CD14-positive monocyte (primary cell): Measurements from ENCODE around the gene PPP1R1A. TPM values are rescaled to one million over a fixed set of nuclear protein-coding genes. Genes with fewer than 3 reads are reported as not detected.

ENCODE experiments used
- DNase-seq, 3 donors: peaks; one replicate each; pipeline ENCODE4 v3.0.0-alpha.2; 2011 to 2022
- H2AFZ ChIP-seq: 2 replicates; pipeline ENCODE4 v1.6.0; 2012; ENCODE audit warnings: mild to moderate bottlenecking, low read depth, low read length, inconsistent platforms; ENCODE audit not compliant: insufficient read depth, poor library complexity, severe bottlenecking
- H3K27ac ChIP-seq, 2 donors: 1 replicate in 1 of 2; 2 replicates in 1 of 2; pipeline ENCODE4 v1.5.1; 2012 to 2013; ENCODE audit warnings: low read length in 2 of 2, control low read depth in 1 of 2, inconsistent platforms in 1 of 2, low read depth in 1 of 2, mild to moderate bottlenecking in 1 of 2
- H3K27me3 ChIP-seq, 2 donors: one replicate each; pipeline versions ENCODE4 v1.6.0 to v1.6.1; 2011 to 2013; ENCODE audit warnings: low read length in 2 of 2; ENCODE audit not compliant: control insufficient read depth in 2 of 2, insufficient read depth in 2 of 2
- H3K36me3 ChIP-seq, 2 donors: replicated peaks in 1 of 2; 1 replicate in 1 of 2; 2 replicates in 1 of 2; pipeline versions ENCODE4 v1.5.1 to v1.6.1; 2012 to 2013; ENCODE audit warnings: low read length in 2 of 2, control low read depth in 1 of 2, inconsistent platforms in 1 of 2, mild to moderate bottlenecking in 1 of 2; ENCODE audit not compliant: insufficient read depth in 2 of 2, control insufficient read depth in 1 of 2
- H3K4me1 ChIP-seq, 2 donors: 1 replicate in 1 of 2; 2 replicates in 1 of 2; pipeline versions ENCODE4 v1.5.1 to v1.6.1; 2012 to 2013; ENCODE audit warnings: low read length in 2 of 2, control low read depth in 1 of 2, inconsistent platforms in 1 of 2, mild to moderate bottlenecking in 1 of 2, moderate library complexity in 1 of 2; ENCODE audit not compliant: insufficient read depth in 2 of 2, control insufficient read depth in 1 of 2
- H3K4me2 ChIP-seq: replicated peaks from 2 replicates; pipeline ENCODE3; 2012; ENCODE audit warnings: low read length, moderate library complexity, mild to moderate bottlenecking; ENCODE audit not compliant: poor library complexity, severe bottlenecking; ENCODE audit errors: extremely low read depth
- H3K4me3 ChIP-seq, 3 experiments: fragments of 200-600 bp in 1 of 3; sonication (generic) in 1 of 3; replicated peaks in 1 of 3; 1 replicate in 2 of 3; 2 replicates in 1 of 3; pipeline ENCODE4 v1.5.1; 2011 to 2013; ENCODE audit warnings: low read length in 3 of 3, mild to moderate bottlenecking in 3 of 3, control low read depth in 2 of 3, low read depth in 2 of 3, inconsistent platforms in 1 of 3, moderate library complexity in 1 of 3
- H3K79me2 ChIP-seq: 2 replicates; pipeline ENCODE4 v1.6.0; 2012; ENCODE audit warnings: mild to moderate bottlenecking, control low read depth, inconsistent platforms, low read length, moderate library complexity; ENCODE audit not compliant: insufficient read depth
- H3K9ac ChIP-seq: 2 replicates; pipeline ENCODE4 v1.6.0; 2017; ENCODE audit warnings: low read length, mild to moderate bottlenecking; ENCODE audit not compliant: insufficient read depth, poor library complexity, severe bottlenecking
- H3K9me3 ChIP-seq, 2 donors: replicated peaks in 1 of 2; 1 replicate in 1 of 2; 2 replicates in 1 of 2; pipeline versions ENCODE4 v1.5.1 to v1.6.1; 2012 to 2013; ENCODE audit warnings: low read length in 2 of 2, control low read depth in 1 of 2; ENCODE audit not compliant: control insufficient read depth in 1 of 2, insufficient read depth in 1 of 2
- H4K20me1 ChIP-seq: 2 replicates; pipeline ENCODE4 v1.6.0; 2012; ENCODE audit warnings: mild to moderate bottlenecking, low read length, control low read depth, moderate library complexity; ENCODE audit not compliant: insufficient read depth
- H3K27ac Mint-ChIP-seq, 7 donors: one replicate each; pipeline ENCODE4 v1.8.0; 2020; ENCODE audit warnings: mild to moderate bottlenecking in 7 of 7, mixed read lengths in 7 of 7, moderate library complexity in 6 of 7, inconsistent platforms in 2 of 7
- H3K27me3 Mint-ChIP-seq, 3 donors: one replicate each; pipeline ENCODE4 v1.8.0; 2021 to 2022; ENCODE audit warnings: low read depth in 3 of 3, mild to moderate bottlenecking in 3 of 3, mixed read lengths in 3 of 3, moderate library complexity in 3 of 3, inconsistent platforms in 1 of 3
- H3K36me3 Mint-ChIP-seq, 2 donors: one replicate each; pipeline ENCODE4 v1.8.0; 2020; ENCODE audit warnings: mixed read lengths in 2 of 2, inconsistent platforms in 1 of 2, mild to moderate bottlenecking in 1 of 2
- H3K4me1 Mint-ChIP-seq: one replicate; pipeline ENCODE4 v1.8.0; 2020; ENCODE audit warnings: mild to moderate bottlenecking, mixed read lengths
- H3K4me3 Mint-ChIP-seq, 2 donors: one replicate each; pipeline ENCODE4 v1.8.0; 2020; ENCODE audit warnings: mild to moderate bottlenecking in 2 of 2, mixed read lengths in 2 of 2, moderate library complexity in 1 of 2
- H3K9me3 Mint-ChIP-seq, 7 donors: one replicate each; pipeline ENCODE4 v1.8.0; 2020 to 2022; ENCODE audit warnings: mixed read lengths in 7 of 7, mild to moderate bottlenecking in 6 of 7, moderate library complexity in 6 of 7, inconsistent platforms in 2 of 7
- CTCF ChIP-seq: fragments of 200-600 bp; IDR thresholded peaks from one replicate; pipeline ENCODE4 v1.8.0; 2022; ENCODE audit warnings: antibody characterized with exemption, mild to moderate bottlenecking
- WGBS: methylation state at CpG from one replicate; pipeline ENCODE4 v1.1.5; 2013; ENCODE audit warnings: missing lambda C conversion rate; ENCODE audit not compliant: insufficient coverage; 5-methylcytosine and 5-hydroxymethylcytosine counted together
- intact Hi-C, 2 donors: fragments of 100-400 bp; cut with micrococcal nuclease; formaldehyde crosslinking; loops; one replicate each; pipeline versions ENCODE4 v1.15.0 to v1.15.1; 2023
- polyA plus RNA-seq, 3 donors: library from polyadenylated mRNA; depleted of rRNA in 1 of 3; unstranded in 2 of 3; stranded (reverse) in 1 of 3; fragments of 300-500 nt in 2 of 3; fragments of >200 nt in 1 of 3; fragmentation: Illumina TruSeq in 2 of 3; gene quantifications; 1 replicate in 2 of 3; 2 replicates in 1 of 3; pipeline ENCODE4 v1.2.3, GENCODE V29; 2012 to 2021

Gene PPP1R1A
- polyA plus RNA-seq, 3 donors, result not detected

- H3K27me3 Mint-ChIP-seq, result peaks cover 0 to 1% (median 0%) of the 10 kb centered on the region in 3 donors
- no peak overlapping the region for H3K9ac ChIP-seq
- no peak for DNase-seq
- H3K4me1 Mint-ChIP-seq, result peaks cover 14% of the 10 kb centered on the region
- no peaks in the 10 kb centered on the region for H3K9me3 Mint-ChIP-seq
- peaks cover 97 to 100% of the 10 kb centered on the region in 2 donors for H3K36me3 Mint-ChIP-seq
- H3K4me3 Mint-ChIP-seq, result no peak overlapping the region
- peaks cover 4% of the 10 kb centered on the region for H3K79me2 ChIP-seq
- H3K27ac Mint-ChIP-seq, result peak overlapping the region in 1 of 7 donors; percentile 3
- no peak for TF ChIP-seq CTCF
- H3K4me1 ChIP-seq, result peaks cover 5 to 13% of the 10 kb centered on the region in 2 donors
- H2AFZ ChIP-seq, result no peak overlapping the region
- no peaks in the 10 kb centered on the region for H3K27me3 ChIP-seq
- intact Hi-C loops, result no loop called here
- no peak overlapping the region for H3K4me2 ChIP-seq
- WGBS, result 95% methylated on average over 2 of the region's 4 CpGs
- H4K20me1 ChIP-seq, result peaks cover 97% of the 10 kb centered on the region
- no peak overlapping the region for H3K27ac ChIP-seq
- H3K36me3 ChIP-seq, result peaks cover 100% of the 10 kb centered on the region in 2 donors
- H3K9me3 ChIP-seq, result no peaks in the 10 kb centered on the region
- H3K4me3 ChIP-seq, result no peak overlapping the region
These were observed 58.9 kb downstream of the PPP1R1A start for GRCh38 chr12:54529581-54529980.

Other genes starting within 250 kb of the PPP1R1A start
- gene GPR84, start 224.2 kb downstream of the PPP1R1A start, polyA plus RNA-seq, result 10 to 100 TPM in 1 of 3 donors, 1 to 10 TPM in 2; 2.4 to 14.2 (median 5.6) TPM
- 10 to 100 TPM; 53.9 to 97.6 (median 78.3) TPM for gene ZNF385A, start 203.9 kb downstream of the PPP1R1A start, polyA plus RNA-seq
- gene ITGA5, start 169.4 kb downstream of the PPP1R1A start, polyA plus RNA-seq, result 100 to 1,000 TPM in 1 of 3 donors, 10 to 100 TPM in 2; 85.5 to 142 (median 99.4) TPM
- gene GTSF1, start 115.1 kb downstream of the PPP1R1A start, polyA plus RNA-seq, result 1 to 10 TPM; 2.6 to 5.8 (median 3.1) TPM
- gene NCKAP1L, start 90.9 kb downstream of the PPP1R1A start, polyA plus RNA-seq, result 100 to 1,000 TPM; 105 to 188 (median 160) TPM
- gene PDE1B, start 39.1 kb downstream of the PPP1R1A start, polyA plus RNA-seq, result 10 to 100 TPM in 1 of 3 donors, under 1 TPM in 2; 0.57 to 17.5 (median 0.82) TPM
- not detected for gene LACRT, start 46.2 kb upstream of the PPP1R1A start, polyA plus RNA-seq
- gene DCD, start 59.7 kb upstream of the PPP1R1A start, polyA plus RNA-seq, result not detected